Retinal pigment epithelial cell (primary cell): ENCODE results near the gene SELPLG.
"Not testable (repeated sequence)": the region's sequence is repeated elsewhere in the genome, so short reads cannot be mapped to it uniquely, and the experiment has no call there.

Source experiments
- DNase-seq: peaks from one replicate; pipeline ENCODE4 v3.0.0-alpha.2; 2010; ENCODE audit warnings: low read depth
- H3K4me3 ChIP-seq: 2 replicates; pipeline ENCODE4 v1.5.1; 2011; ENCODE audit warnings: mild to moderate bottlenecking, low read length, control low read depth, moderate library complexity
- TF ChIP-seq, protein P1 (sequence below): conservative IDR thresholded peaks from 2 replicates; pipeline ENCODE4 v1.5.1; 2011; ENCODE audit warnings: low read depth, low read length, control low read depth, inconsistent platforms

The SELPLG gene

DNA sequence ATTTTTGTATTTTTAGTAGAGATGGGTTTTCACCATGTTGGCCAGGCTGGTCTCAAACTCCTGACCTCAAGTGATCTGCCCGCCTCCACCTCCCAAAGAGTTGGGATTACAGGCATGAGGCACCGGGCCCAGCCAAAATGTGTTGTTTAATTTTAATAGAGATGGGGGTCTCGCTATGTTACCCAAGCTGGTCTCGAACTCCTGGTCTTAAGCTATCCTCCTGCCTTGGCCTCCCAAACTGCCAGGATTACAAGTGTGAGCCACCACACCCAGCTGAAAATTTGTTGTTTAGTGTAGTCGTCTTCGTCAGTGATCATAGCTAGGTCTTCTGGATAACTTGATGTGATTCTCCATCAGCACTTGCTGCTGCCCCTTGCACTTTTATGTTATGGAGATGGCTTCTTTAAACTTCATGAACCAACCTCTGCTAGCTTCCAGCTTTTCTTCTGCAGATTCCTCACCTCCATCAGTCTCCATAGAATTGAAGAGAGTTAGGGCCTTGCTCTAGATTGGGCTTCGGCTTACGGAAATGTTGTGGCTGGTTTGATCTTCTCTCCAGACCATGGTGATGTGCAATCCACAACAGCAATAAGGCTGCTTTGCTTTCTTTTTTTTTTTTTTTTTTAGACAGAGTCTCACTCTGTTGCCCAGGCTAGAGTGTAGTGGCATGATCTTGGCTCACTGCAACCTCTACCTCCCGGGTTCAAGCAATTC lies 58.3 kb downstream of the SELPLG start:
- no peak for DNase-seq
- TF ChIP-seq, protein P1, sequence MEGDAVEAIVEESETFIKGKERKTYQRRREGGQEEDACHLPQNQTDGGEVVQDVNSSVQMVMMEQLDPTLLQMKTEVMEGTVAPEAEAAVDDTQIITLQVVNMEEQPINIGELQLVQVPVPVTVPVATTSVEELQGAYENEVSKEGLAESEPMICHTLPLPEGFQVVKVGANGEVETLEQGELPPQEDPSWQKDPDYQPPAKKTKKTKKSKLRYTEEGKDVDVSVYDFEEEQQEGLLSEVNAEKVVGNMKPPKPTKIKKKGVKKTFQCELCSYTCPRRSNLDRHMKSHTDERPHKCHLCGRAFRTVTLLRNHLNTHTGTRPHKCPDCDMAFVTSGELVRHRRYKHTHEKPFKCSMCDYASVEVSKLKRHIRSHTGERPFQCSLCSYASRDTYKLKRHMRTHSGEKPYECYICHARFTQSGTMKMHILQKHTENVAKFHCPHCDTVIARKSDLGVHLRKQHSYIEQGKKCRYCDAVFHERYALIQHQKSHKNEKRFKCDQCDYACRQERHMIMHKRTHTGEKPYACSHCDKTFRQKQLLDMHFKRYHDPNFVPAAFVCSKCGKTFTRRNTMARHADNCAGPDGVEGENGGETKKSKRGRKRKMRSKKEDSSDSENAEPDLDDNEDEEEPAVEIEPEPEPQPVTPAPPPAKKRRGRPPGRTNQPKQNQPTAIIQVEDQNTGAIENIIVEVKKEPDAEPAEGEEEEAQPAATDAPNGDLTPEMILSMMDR, result no peak
- H3K4me3 ChIP-seq, result no peak overlapping the region

DNA sequence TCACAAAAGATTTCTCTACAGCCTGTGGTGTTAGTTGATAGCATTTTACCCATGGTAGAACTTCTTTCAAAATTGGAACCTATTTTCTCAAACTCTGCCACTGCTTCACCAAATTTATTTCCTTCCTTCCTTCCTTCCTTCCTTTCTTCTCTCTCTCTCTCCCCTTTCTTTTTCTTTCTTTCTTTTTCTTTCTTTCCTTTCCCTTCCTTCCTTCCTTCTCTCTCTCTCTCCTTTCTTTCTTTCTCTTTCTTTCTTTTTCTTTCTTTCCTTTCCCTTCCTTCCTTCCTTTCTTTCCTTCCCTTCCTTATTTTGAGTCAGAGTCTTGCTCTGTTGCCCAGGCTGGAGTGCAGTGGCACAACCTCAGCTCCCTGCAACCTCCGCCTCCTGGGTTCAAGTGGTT lies 59.4 kb downstream of the SELPLG start:
- H3K4me3 ChIP-seq, DNase-seq: not testable (repeated sequence)

DNA sequence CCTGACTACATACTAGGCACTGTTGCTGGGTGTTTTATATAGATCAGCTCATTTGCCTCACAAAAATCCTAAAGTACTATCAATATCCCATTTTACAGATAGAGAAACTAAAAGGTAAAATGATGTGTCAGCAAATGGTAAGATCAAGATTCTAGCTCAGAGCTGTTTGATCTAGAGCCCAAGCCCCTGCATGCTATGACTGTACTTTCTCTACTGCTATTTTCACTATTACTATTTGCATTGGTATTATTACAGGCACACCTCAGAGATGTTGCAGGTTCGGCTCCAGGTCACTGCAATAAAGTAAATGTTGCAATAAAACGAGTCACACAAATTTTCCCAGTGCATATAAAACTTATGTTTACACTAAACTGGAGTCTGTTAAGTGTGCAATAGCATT lies 60.4 kb downstream of the SELPLG start:
- TF ChIP-seq, protein P1, result no peak
- DNase-seq, result no peak
- no peak overlapping the region for H3K4me3 ChIP-seq

DNA sequence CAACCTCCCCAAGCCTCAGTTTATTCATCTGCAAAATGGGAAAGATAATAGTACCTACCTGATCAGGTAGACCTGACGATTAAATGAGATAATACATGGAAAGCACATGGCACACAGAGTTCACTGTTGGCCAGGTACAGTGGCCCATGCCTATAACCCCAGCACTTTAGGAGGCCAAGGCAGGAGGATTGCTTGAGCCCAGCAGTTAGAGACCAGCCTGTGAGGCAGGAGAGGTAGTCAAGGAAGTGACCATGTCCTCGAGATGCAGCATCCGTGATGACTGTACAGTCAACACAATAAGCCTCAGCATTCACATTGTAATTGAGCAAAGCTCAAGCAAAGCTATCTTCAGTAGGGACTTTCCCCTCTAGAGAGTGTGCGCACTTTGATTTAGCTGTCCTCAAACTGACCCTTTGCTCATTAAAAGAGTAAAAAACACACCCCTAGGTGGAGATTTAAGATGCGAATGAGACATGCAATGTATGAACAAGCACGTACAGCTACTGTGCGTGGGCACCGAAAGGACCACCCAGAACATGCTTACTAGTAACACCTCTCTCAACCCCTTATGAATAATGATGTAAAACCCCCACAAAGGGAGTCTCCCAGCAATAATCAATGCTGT lies 61.4 kb downstream of the SELPLG start:
- H3K4me3 ChIP-seq, result no peak overlapping the region
- no peak for DNase-seq
- TF ChIP-seq, protein P1, result no peak
